ENCODE measurements around the gene TBC1D21. TPM values are rescaled to one million over a fixed set of nuclear protein-coding genes. Genes with fewer than 3 reads are reported as not detected.

Gene TBC1D21
- polyA plus RNA-seq, 3 donors, result not detected

GRCh38 chr15:73907035-73907408, 33.7 kb downstream of the TBC1D21 start:
- DNase-seq (ENCODE audit: low read depth in 3 of 3, low spot score in 2 of 3), result no peak

GRCh38 chr15:73908030-73908821, 34.9 kb downstream of the TBC1D21 start:
- DNase-seq (ENCODE audit: low read depth in 3 of 3, low spot score in 2 of 3), result no peak

- no peak for DNase-seq (ENCODE audit: low read depth in 3 of 3, low spot score in 2 of 3)
These were observed 35.4 kb downstream of the TBC1D21 start for GRCh38 chr15:73908822-73909122.

- DNase-seq (ENCODE audit: low read depth in 3 of 3, low spot score in 2 of 3), result no peak
These were observed 36.3 kb downstream of the TBC1D21 start for GRCh38 chr15:73909651-73910050.

GRCh38 chr15:73910522-73911303, 37.3 kb downstream of the TBC1D21 start:
- DNase-seq (ENCODE audit: low read depth in 3 of 3, low spot score in 2 of 3), result no peak

- no peak for DNase-seq (ENCODE audit: low read depth in 3 of 3, low spot score in 2 of 3)
These were observed 38.7 kb downstream of the TBC1D21 start for GRCh38 chr15:73912030-73912596.

GRCh38 chr15:73914145-73914544, 40.8 kb downstream of the TBC1D21 start:
- no peak for DNase-seq (ENCODE audit: low read depth in 3 of 3, low spot score in 2 of 3)

GRCh38 chr15:73915082-73915481, 41.7 kb downstream of the TBC1D21 start:
- DNase-seq (ENCODE audit: low read depth in 3 of 3, low spot score in 2 of 3), result no peak

- no peak for DNase-seq (ENCODE audit: low read depth in 3 of 3, low spot score in 2 of 3)
These were observed 45.4 kb downstream of the TBC1D21 start for GRCh38 chr15:73918784-73919183.

- DNase-seq (ENCODE audit: low read depth in 3 of 3, low spot score in 2 of 3), result no peak
These were observed 46.3 kb downstream of the TBC1D21 start for GRCh38 chr15:73919706-73920105.

- no peak for DNase-seq (ENCODE audit: low read depth in 3 of 3, low spot score in 2 of 3)
These were observed 48.0 kb downstream of the TBC1D21 start for GRCh38 chr15:73921254-73921925.

- no peak for DNase-seq (ENCODE audit: low read depth in 3 of 3, low spot score in 2 of 3)
These were observed 49.1 kb downstream of the TBC1D21 start for GRCh38 chr15:73922186-73923151.

GRCh38 chr15:73923156-73923487, 49.8 kb downstream of the TBC1D21 start:
- no peak for DNase-seq (ENCODE audit: low read depth in 3 of 3, low spot score in 2 of 3)

- DNase-seq (ENCODE audit: low read depth in 3 of 3, low spot score in 2 of 3), result no peak
These were observed 50.3 kb downstream of the TBC1D21 start for GRCh38 chr15:73923488-73924164.

GRCh38 chr15:73924171-73924921, 51.0 kb downstream of the TBC1D21 start:
- DNase-seq (ENCODE audit: low read depth in 3 of 3, low spot score in 2 of 3), result no peak

- no peak for DNase-seq (ENCODE audit: low read depth in 3 of 3, low spot score in 2 of 3)
These were observed 52.5 kb downstream of the TBC1D21 start for GRCh38 chr15:73925848-73926218.

- no peak for DNase-seq (ENCODE audit: low read depth in 3 of 3, low spot score in 2 of 3)
These were observed 53.0 kb downstream of the TBC1D21 start, which contains the start of gene LOXL1 for GRCh38 chr15:73926219-73927002. TSS of gene LOXL1 (plus strand) at chr15:73926462. CDS start at chr15:73926784, 322 bp downstream.

GRCh38 chr15:73927003-73927475, 53.7 kb downstream of the TBC1D21 start:
- no peak for DNase-seq (ENCODE audit: low read depth in 3 of 3, low spot score in 2 of 3)
